ENCODE data around the gene ZNF3.

Gene ZNF3

GRCh38 chr7:100029596-100029995 lies 51.9 kb downstream of the ZNF3 start:
- H3K36me3 ChIP-seq (replicated peaks; ENCODE audit: low read depth, low read length) = peaks cover 27% of the 10 kb centered on the region
- no peak overlapping the region for H3K27ac ChIP-seq (ENCODE audit: low read length)
- H4K20me1 ChIP-seq (ENCODE audit: insufficient read depth, low read length) = no peaks in the 10 kb centered on the region
- H3K4me1 ChIP-seq (ENCODE audit: low read length) = peaks cover 11% of the 10 kb centered on the region
- no peak overlapping the region for H3K9ac ChIP-seq (ENCODE audit: low read length)
- H3K4me3 ChIP-seq (ENCODE audit: low read length) = no peak overlapping the region
- H3K9me3 ChIP-seq (ENCODE audit: insufficient read depth, low read length) = no peaks in the 10 kb centered on the region
- no peak overlapping the region for H3K4me2 ChIP-seq (ENCODE audit: low read length)
- TF ChIP-seq CTCF (IDR thresholded peaks at IDR 0.05; ENCODE audit: low read depth, low read length) (no peak), EZH2phosphoT487 (IDR thresholded peaks at IDR 0.05; ENCODE audit: low read depth) (no peak)
- H2AFZ ChIP-seq (ENCODE audit: low read depth, low read length) = no peak overlapping the region
- no peaks in the 10 kb centered on the region for H3K27me3 ChIP-seq (ENCODE audit: low read depth, low read length)
- H3K79me2 ChIP-seq (ENCODE audit: low read length) = no peaks in the 10 kb centered on the region

DNA sequence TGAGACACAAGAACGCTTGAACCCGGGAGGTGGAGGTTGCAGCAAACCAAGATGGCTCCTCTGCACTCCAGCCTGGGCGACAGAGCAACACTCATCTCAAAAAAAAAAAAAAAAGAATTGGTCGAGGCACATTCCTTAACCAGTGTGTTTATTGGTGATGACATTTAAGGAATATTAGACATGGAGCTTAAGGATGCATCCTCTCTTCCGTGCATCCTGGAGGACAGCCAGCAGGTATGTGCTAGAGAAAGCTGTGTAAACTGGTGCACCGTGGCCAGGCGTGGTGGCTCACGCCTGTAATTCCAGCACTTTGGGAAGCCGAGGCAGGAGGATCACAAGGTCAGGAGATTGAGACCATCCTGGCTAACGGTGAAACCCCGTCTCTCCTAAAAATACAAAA lies 54.3 kb downstream of the ZNF3 start:
- no peaks in the 10 kb centered on the region for H4K20me1 ChIP-seq (ENCODE audit: insufficient read depth, low read length)
- H3K27ac ChIP-seq (ENCODE audit: low read length) = no peak overlapping the region
- no peak overlapping the region for H3K4me2 ChIP-seq (ENCODE audit: low read length)
- H3K4me1 ChIP-seq (ENCODE audit: low read length) = peaks cover 11% of the 10 kb centered on the region
- H2AFZ ChIP-seq (ENCODE audit: low read depth, low read length) = no peak overlapping the region
- H3K9me3 ChIP-seq (ENCODE audit: insufficient read depth, low read length) = no peaks in the 10 kb centered on the region
- H3K36me3 ChIP-seq (replicated peaks; ENCODE audit: low read depth, low read length) = peaks cover 27% of the 10 kb centered on the region
- no peak overlapping the region for H3K9ac ChIP-seq (ENCODE audit: low read length)
- H3K27me3 ChIP-seq (ENCODE audit: low read depth, low read length) = no peaks in the 10 kb centered on the region
- TF ChIP-seq CTCF (IDR thresholded peaks at IDR 0.05; ENCODE audit: low read depth, low read length) (no peak), EZH2phosphoT487 (IDR thresholded peaks at IDR 0.05; ENCODE audit: low read depth) (no peak)
- H3K79me2 ChIP-seq (ENCODE audit: low read length) = peaks cover 4% of the 10 kb centered on the region; the same call in 1 of the 2 replicates
- H3K4me3 ChIP-seq (ENCODE audit: low read length) = no peak overlapping the region

GRCh38 chr7:100024020-100024619 lies 57.4 kb downstream of the ZNF3 start:
- H2AFZ ChIP-seq (ENCODE audit: low read depth, low read length) = no peak overlapping the region
- no peaks in the 10 kb centered on the region for H3K9me3 ChIP-seq (ENCODE audit: insufficient read depth, low read length)
- H3K4me3 ChIP-seq (ENCODE audit: low read length) = no peak overlapping the region
- H3K4me1 ChIP-seq (ENCODE audit: low read length) = peaks cover 11% of the 10 kb centered on the region
- no peak overlapping the region for H3K27ac ChIP-seq (ENCODE audit: low read length)
- H4K20me1 ChIP-seq (ENCODE audit: insufficient read depth, low read length) = no peaks in the 10 kb centered on the region
- H3K9ac ChIP-seq (ENCODE audit: low read length) = no peak overlapping the region
- H3K27me3 ChIP-seq (ENCODE audit: low read depth, low read length) = no peaks in the 10 kb centered on the region
- H3K4me2 ChIP-seq (ENCODE audit: low read length) = no peak overlapping the region
- H3K79me2 ChIP-seq (ENCODE audit: low read length) = peaks cover 33% of the 10 kb centered on the region
- H3K36me3 ChIP-seq (replicated peaks; ENCODE audit: low read depth, low read length) = peaks cover 25% of the 10 kb centered on the region
- TF ChIP-seq EZH2phosphoT487 (IDR thresholded peaks at IDR 0.05; ENCODE audit: low read depth) = no peak
- no peak for TF ChIP-seq CTCF (IDR thresholded peaks at IDR 0.05; ENCODE audit: low read depth, low read length)

DNA sequence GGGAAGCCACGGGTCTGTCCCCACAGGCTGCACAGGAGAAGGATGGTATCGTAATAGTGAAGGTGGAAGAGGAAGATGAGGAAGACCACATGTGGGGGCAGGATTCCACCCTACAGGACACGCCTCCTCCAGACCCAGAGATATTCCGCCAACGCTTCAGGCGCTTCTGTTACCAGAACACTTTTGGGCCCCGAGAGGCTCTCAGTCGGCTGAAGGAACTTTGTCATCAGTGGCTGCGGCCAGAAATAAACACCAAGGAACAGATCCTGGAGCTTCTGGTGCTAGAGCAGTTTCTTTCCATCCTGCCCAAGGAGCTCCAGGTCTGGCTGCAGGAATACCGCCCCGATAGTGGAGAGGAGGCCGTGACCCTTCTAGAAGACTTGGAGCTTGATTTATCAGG lies 58.0 kb downstream of the ZNF3 start:
- TF ChIP-seq CTCF (IDR thresholded peaks at IDR 0.05; ENCODE audit: low read depth, low read length) = no peak
- TF ChIP-seq EZH2phosphoT487 (IDR thresholded peaks at IDR 0.05; ENCODE audit: low read depth) = no peak
- no peaks in the 10 kb centered on the region for H3K9me3 ChIP-seq (ENCODE audit: insufficient read depth, low read length)
- no peak overlapping the region for H3K4me2 ChIP-seq (ENCODE audit: low read length)
- H4K20me1 ChIP-seq (ENCODE audit: insufficient read depth, low read length) = 0 out of 2 replicates have a peak, but pooled peaks cover 3% of the 10 kb centered on the region
- no peaks in the 10 kb centered on the region for H3K27me3 ChIP-seq (ENCODE audit: low read depth, low read length)
- H3K4me1 ChIP-seq (ENCODE audit: low read length) = peaks cover 11% of the 10 kb centered on the region
- H3K36me3 ChIP-seq (replicated peaks; ENCODE audit: low read depth, low read length) = peaks cover 28% of the 10 kb centered on the region
- H3K9ac ChIP-seq (ENCODE audit: low read length) = no peak overlapping the region
- H2AFZ ChIP-seq (ENCODE audit: low read depth, low read length) = no peak overlapping the region
- H3K4me3 ChIP-seq (ENCODE audit: low read length) = no peak overlapping the region
- peaks cover 39% of the 10 kb centered on the region for H3K79me2 ChIP-seq (ENCODE audit: low read length)
- H3K27ac ChIP-seq (ENCODE audit: low read length) = no peak overlapping the region

All from OCI-LY3 (cell line).